B cell (primary cell): ENCODE results near the gene TTC19. TPM values are rescaled to one million over a fixed set of nuclear protein-coding genes. Genes with fewer than 3 reads are reported as not detected.

Source experiments
- ATAC-seq: fragments of 200-7000 bp; cut with Tn5 transposase; one replicate; pipeline ENCODE4 v1.10.0; 2021; ENCODE audit warnings: low read depth, mild to moderate bottlenecking, moderate number of reproducible peaks, moderate library complexity
- CTCF ChIA-PET: fragments of 350-600 bp; sonication (Branson Sonifier 250); formaldehyde crosslinking; loops from one replicate; lab custom pipeline; 2021; ENCODE audit warnings: antibody characterized with exemption, inconsistent platforms; lab: Charles Lee
- POLR2A ChIA-PET: fragments of 350-600 bp; sonication (Branson Sonifier 250); formaldehyde crosslinking; loops from one replicate; lab custom pipeline; 2021; ENCODE audit warnings: antibody characterized with exemption; lab: Charles Lee
- DNase-seq: peaks from one replicate; pipeline ENCODE4 v3.0.0; 2013
- H2AFZ ChIP-seq: 2 replicates; pipeline ENCODE4 v1.6.1; 2012; ENCODE audit warnings: mild to moderate bottlenecking, low read depth, low read length; ENCODE audit not compliant: insufficient read depth, poor library complexity, severe bottlenecking
- H3K27ac ChIP-seq, 2 donors: 1 replicate in 1 of 2; 2 replicates in 1 of 2; pipeline ENCODE4 v1.5.1; 2012 to 2013; ENCODE audit warnings: low read length in 2 of 2, mild to moderate bottlenecking in 2 of 2, moderate library complexity in 1 of 2
- H3K27me3 ChIP-seq, 4 experiments: fragments of 200-600 bp in 1 of 4; sonication (generic) in 1 of 4; replicated peaks in 1 of 4; 1 replicate in 2 of 4; 2 replicates in 2 of 4; pipeline versions ENCODE4 v1.6.1 to v1.7.0; 2013 to 2016; ENCODE audit warnings: low read length in 3 of 4, mild to moderate bottlenecking in 2 of 4, mixed read lengths in 1 of 4, moderate library complexity in 1 of 4; ENCODE audit not compliant: insufficient read depth in 4 of 4, control insufficient read depth in 3 of 4; ENCODE audit errors: control extremely low read depth in 1 of 4
- H3K36me3 ChIP-seq, 2 experiments: replicated peaks in 1 of 2; 1 replicate in 1 of 2; 2 replicates in 1 of 2; pipeline versions ENCODE4 v1.6.1 to v1.7.1; 2013; ENCODE audit warnings: low read length in 1 of 2; ENCODE audit not compliant: insufficient read depth in 2 of 2, control insufficient read depth in 1 of 2; ENCODE audit errors: control extremely low read depth in 1 of 2, extremely low read depth in 1 of 2
- H3K4me1 ChIP-seq, 2 donors: fragments of 200-600 bp in 1 of 2; sonication (generic) in 1 of 2; 1 replicate in 1 of 2; 2 replicates in 1 of 2; pipeline versions ENCODE4 v1.5.1 to v1.6.1; 2013 to 2017; ENCODE audit warnings: low read length in 2 of 2; ENCODE audit not compliant: control insufficient read depth in 2 of 2, insufficient read depth in 2 of 2
- H3K4me2 ChIP-seq: replicated peaks from 2 replicates; pipeline ENCODE3; 2012; ENCODE audit warnings: mild to moderate bottlenecking, low read depth, low read length; ENCODE audit not compliant: poor library complexity, severe bottlenecking
- H3K4me3 ChIP-seq, 5 experiments: fragments of 200-600 bp in 1 of 5; sonication (generic) in 1 of 5; 1 replicate in 3 of 5; 2 replicates in 2 of 5; pipeline versions ENCODE4 v1.5.1 to v1.7.0; 2011 to 2016; ENCODE audit warnings: low read length in 4 of 5, mild to moderate bottlenecking in 4 of 5, low read depth in 2 of 5, control low read depth in 1 of 5, moderate library complexity in 1 of 5; ENCODE audit not compliant: insufficient read depth in 1 of 5; ENCODE audit errors: control extremely low read depth in 1 of 5, extremely low read depth in 1 of 5
- H3K79me2 ChIP-seq: fragments of 200-600 bp; sonication (generic); one replicate; pipeline ENCODE4 v1.6.0; 2016; ENCODE audit warnings: low read length; ENCODE audit not compliant: control insufficient read depth, insufficient read depth
- H3K9ac ChIP-seq: fragments of 200-600 bp; sonication (generic); 2 replicates; pipeline ENCODE4 v1.6.1; 2017; ENCODE audit warnings: mild to moderate bottlenecking, low read length, moderate library complexity
- H3K9me3 ChIP-seq, 3 donors: one replicate each; pipeline versions ENCODE4 v1.6.1 to v1.7.1; 2013; ENCODE audit warnings: low read length in 2 of 3; ENCODE audit not compliant: control insufficient read depth in 2 of 3, insufficient read depth in 1 of 3; ENCODE audit errors: control extremely low read depth in 1 of 3
- H4K20me1 ChIP-seq: 2 replicates; pipeline ENCODE4 v1.6.0; 2012; ENCODE audit warnings: mild to moderate bottlenecking, low read length; ENCODE audit not compliant: insufficient read depth, control insufficient read depth, poor library complexity, severe bottlenecking
- H3K27ac Mint-ChIP-seq: one replicate; pipeline ENCODE4 v1.8.0; 2021; ENCODE audit warnings: mixed read lengths
- H3K27me3 Mint-ChIP-seq: one replicate; pipeline ENCODE4 v1.8.0; 2021; ENCODE audit warnings: mixed read lengths
- H3K4me1 Mint-ChIP-seq: one replicate; pipeline ENCODE4 v1.8.0; 2021; ENCODE audit warnings: mixed read lengths
- H3K4me3 Mint-ChIP-seq: one replicate; pipeline ENCODE4 v1.8.0; 2021; ENCODE audit warnings: mixed read lengths
- H3K9me3 Mint-ChIP-seq: one replicate; pipeline ENCODE4 v1.8.0; 2022; ENCODE audit warnings: mixed read lengths; ENCODE audit not compliant: insufficient read depth
- EZH2 ChIP-seq: IDR thresholded peaks from 2 replicates; pipeline ENCODE4 v1.6.1; 2012; ENCODE audit warnings: borderline replicate concordance, low read depth, mild to moderate bottlenecking, moderate library complexity, low read length; ENCODE audit not compliant: insufficient read depth, poor library complexity, severe bottlenecking
- WGBS: methylation state at CpG from one replicate; pipeline ENCODE4 v1.1.5; 2013; ENCODE audit warnings: missing lambda C conversion rate; ENCODE audit not compliant: insufficient coverage; 5-methylcytosine and 5-hydroxymethylcytosine counted together
- intact Hi-C: fragments of 100-400 bp; cut with micrococcal nuclease; formaldehyde crosslinking; loops from one replicate; pipeline ENCODE4 v1.10.0; 2022
- polyA plus RNA-seq: library from polyadenylated mRNA; depleted of rRNA; stranded (reverse); fragments of >200 nt; gene quantifications from 2 replicates; pipeline ENCODE4 v1.2.3, GENCODE V29; 2012
- total RNA-seq, 2 donors: library from RNA; stranded (reverse); fragments of 120-200 nt in 1 of 2; gene quantifications; 1 replicate in 1 of 2; 2 replicates in 1 of 2; pipeline versions ENCODE4 v1.2.3 to v1.2.4, GENCODE V29; 2013 to 2022
- TF ChIP-seq, protein P1 (sequence below): fragments of 200-600 bp; IDR thresholded peaks from one replicate; pipeline ENCODE4 v1.8.0; 2022; ENCODE audit warnings: antibody characterized with exemption, mild to moderate bottlenecking

The TTC19 gene
- total and polyA plus RNA-seq, 2 donors (not counting 1 experiment from before 2014, with no cell fraction given), result 8.2 to 38.5 TPM

DNA sequence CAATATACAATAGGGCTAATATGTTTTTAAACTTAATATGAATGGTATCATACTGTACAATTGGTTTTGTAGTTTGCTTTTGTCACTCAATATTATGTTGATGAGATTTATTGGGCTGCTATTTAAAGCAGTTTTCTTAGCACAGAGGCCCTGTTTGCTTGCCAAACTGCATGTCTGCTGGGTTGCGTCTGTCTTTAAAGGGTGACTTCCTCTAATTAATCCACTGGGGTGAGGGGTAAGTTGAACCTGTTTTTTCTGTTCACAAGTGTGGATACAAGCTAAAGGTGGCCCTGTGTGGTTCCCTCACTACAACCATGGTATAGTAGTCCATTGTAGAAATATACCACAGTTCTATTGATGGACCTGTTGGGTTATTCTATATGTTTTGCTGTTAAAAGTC lies 19.7 kb downstream of the TTC19 start:
- Histone ChIP-seq H3K4me1 (no peaks in the 10 kb centered on the region), H3K4me3 (no peak overlapping the region), H3K27ac (no peak overlapping the region), H3K9me3 (no peaks in the 10 kb centered on the region), H3K9ac (no peak overlapping the region), H2AFZ (no peak overlapping the region), H3K79me2 (peaks cover 10% of the 10 kb centered on the region), H4K20me1 (no peaks in the 10 kb centered on the region), H3K36me3 (peaks cover 8 to 36% of the 10 kb centered on the region in 2 experiments), H3K27me3 (no peaks in the 10 kb centered on the region), H3K4me2 (no peak overlapping the region)
- TF ChIP-seq EZH2, result no peak
- TF ChIP-seq, protein P1, sequence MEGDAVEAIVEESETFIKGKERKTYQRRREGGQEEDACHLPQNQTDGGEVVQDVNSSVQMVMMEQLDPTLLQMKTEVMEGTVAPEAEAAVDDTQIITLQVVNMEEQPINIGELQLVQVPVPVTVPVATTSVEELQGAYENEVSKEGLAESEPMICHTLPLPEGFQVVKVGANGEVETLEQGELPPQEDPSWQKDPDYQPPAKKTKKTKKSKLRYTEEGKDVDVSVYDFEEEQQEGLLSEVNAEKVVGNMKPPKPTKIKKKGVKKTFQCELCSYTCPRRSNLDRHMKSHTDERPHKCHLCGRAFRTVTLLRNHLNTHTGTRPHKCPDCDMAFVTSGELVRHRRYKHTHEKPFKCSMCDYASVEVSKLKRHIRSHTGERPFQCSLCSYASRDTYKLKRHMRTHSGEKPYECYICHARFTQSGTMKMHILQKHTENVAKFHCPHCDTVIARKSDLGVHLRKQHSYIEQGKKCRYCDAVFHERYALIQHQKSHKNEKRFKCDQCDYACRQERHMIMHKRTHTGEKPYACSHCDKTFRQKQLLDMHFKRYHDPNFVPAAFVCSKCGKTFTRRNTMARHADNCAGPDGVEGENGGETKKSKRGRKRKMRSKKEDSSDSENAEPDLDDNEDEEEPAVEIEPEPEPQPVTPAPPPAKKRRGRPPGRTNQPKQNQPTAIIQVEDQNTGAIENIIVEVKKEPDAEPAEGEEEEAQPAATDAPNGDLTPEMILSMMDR, result no peak
- Mint-ChIP-seq H3K4me3 (no peak overlapping the region), H3K4me1 (no peaks in the 10 kb centered on the region), H3K9me3 (no peaks in the 10 kb centered on the region), H3K27ac (no peak overlapping the region), H3K27me3 (no peaks in the 10 kb centered on the region)
- ChIA-PET CTCF (no interaction called here), POLR2A (no interaction called here)
- intact Hi-C loops, result no loop called here
- DNase-seq (no peak), ATAC-seq (no peak)
- no CpG with 5 or more reads among the region's 1 CpG for WGBS

DNA sequence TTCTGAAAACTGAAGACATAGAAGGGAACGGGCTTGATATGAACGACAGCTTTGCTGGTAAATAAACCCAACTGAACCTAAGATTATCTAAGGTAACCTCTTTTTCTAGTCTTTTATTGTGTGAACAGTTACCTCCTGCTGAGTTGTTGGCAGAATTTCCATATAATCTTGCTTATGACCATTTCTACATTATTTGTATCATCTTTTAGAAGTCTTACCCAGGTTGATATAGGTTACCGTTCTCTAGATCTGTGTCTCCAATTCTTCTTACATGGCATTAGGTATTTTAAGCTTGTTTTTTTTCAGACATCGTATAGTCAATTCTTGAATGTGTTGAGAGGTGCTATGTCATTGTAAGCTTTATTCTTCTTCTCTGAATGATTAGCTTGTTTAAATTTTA lies 24.3 kb downstream of the TTC19 start:
- no peak overlapping the region for H3K4me2 ChIP-seq
- H3K27ac ChIP-seq, result no peak overlapping the region
- H3K4me3 ChIP-seq, result no peak overlapping the region
- no peak overlapping the region for H3K27ac Mint-ChIP-seq
- no peak overlapping the region for H3K9ac ChIP-seq
- no peaks in the 10 kb centered on the region for H3K9me3 ChIP-seq
- H3K4me1 Mint-ChIP-seq, result peaks cover 12% of the 10 kb centered on the region
- H3K27me3 ChIP-seq, result no peaks in the 10 kb centered on the region
- H3K79me2 ChIP-seq, result peaks cover 3% of the 10 kb centered on the region
- peaks cover 18 to 55% of the 10 kb centered on the region in 2 experiments for H3K36me3 ChIP-seq
- H3K9me3 Mint-ChIP-seq, result no peaks in the 10 kb centered on the region
- WGBS, result no CpG with 5 or more reads among the region's 4 CpGs
- H3K4me1 ChIP-seq, result no peaks in the 10 kb centered on the region
- POLR2A ChIA-PET, result no interaction called here
- ATAC-seq (no peak), DNase-seq (no peak)
- no peaks in the 10 kb centered on the region for H4K20me1 ChIP-seq
- H3K27me3 Mint-ChIP-seq, result no peaks in the 10 kb centered on the region
- intact Hi-C loops, result no loop called here
- no peak overlapping the region for H3K4me3 Mint-ChIP-seq
- H2AFZ ChIP-seq, result no peak overlapping the region
- CTCF ChIA-PET, result no interaction called here
- no peak for TF ChIP-seq EZH2
- TF ChIP-seq, protein P1, result no peak
